Measurements from ENCODE around the gene C1QTNF8. TPM values are rescaled to one million over a fixed set of nuclear protein-coding genes. Genes with fewer than 3 reads are reported as not detected.
"Not testable (repeated sequence)": the region's sequence is repeated elsewhere in the genome, so short reads cannot be mapped to it uniquely, and the experiment has no call there.

Gene C1QTNF8
- total RNA-seq, 1 donor = not detected

GRCh38 chr16:1094601-1095449 is 1.2 kb downstream of the C1QTNF8 start:
- Histone ChIP-seq H3K9me3 (ENCODE audit: low read depth, low read length) (no peaks in the 10 kb centered on the region), H3K27me3 (ENCODE audit: insufficient read depth, low read length) (no peaks in the 10 kb centered on the region), H3K4me1 (ENCODE audit: insufficient read depth, low read length) (no peaks in the 10 kb centered on the region), H3K4me3 (ENCODE audit: low read length) (no peak overlapping the region)

GRCh38 chr16:1094124-1094479 is 1.9 kb downstream of the C1QTNF8 start:
- Histone ChIP-seq H3K4me3 (ENCODE audit: low read length) (no peak overlapping the region), H3K4me1 (ENCODE audit: insufficient read depth, low read length) (no peaks in the 10 kb centered on the region), H3K9me3 (ENCODE audit: low read depth, low read length) (no peaks in the 10 kb centered on the region), H3K27me3 (ENCODE audit: insufficient read depth, low read length) (no peaks in the 10 kb centered on the region)

GRCh38 chr16:1093284-1094123 is 2.5 kb downstream of the C1QTNF8 start:
- H3K4me1 ChIP-seq (ENCODE audit: insufficient read depth, low read length) = no peaks in the 10 kb centered on the region

GRCh38 chr16:1092685-1093283 is 3.3 kb downstream of the C1QTNF8 start:
- not testable (repeated sequence) for H3K27me3 ChIP-seq (ENCODE audit: insufficient read depth, low read length); H3K4me3 ChIP-seq (ENCODE audit: low read length); H3K9me3 ChIP-seq (ENCODE audit: low read depth, low read length); H3K4me1 ChIP-seq (ENCODE audit: insufficient read depth, low read length)

More at GRCh38 chr16:1093284-1094123, 2.5 kb downstream of the C1QTNF8 start:
- H3K27me3 ChIP-seq (ENCODE audit: insufficient read depth, low read length) = no peaks in the 10 kb centered on the region
- no peak overlapping the region for H3K4me3 ChIP-seq (ENCODE audit: low read length)
- no peaks in the 10 kb centered on the region for H3K9me3 ChIP-seq (ENCODE audit: low read depth, low read length)

- no peak overlapping the region for H3K4me3 ChIP-seq (ENCODE audit: low read length)
- no peaks in the 10 kb centered on the region for H3K27me3 ChIP-seq (ENCODE audit: insufficient read depth, low read length)
- H3K9me3 ChIP-seq (ENCODE audit: low read depth, low read length) = no peaks in the 10 kb centered on the region
- no peaks in the 10 kb centered on the region for H3K4me1 ChIP-seq (ENCODE audit: insufficient read depth, low read length)
These were observed 4.0 kb downstream of the C1QTNF8 start for GRCh38 chr16:1091992-1092552.

- H3K4me3 ChIP-seq (ENCODE audit: low read length) = no peak overlapping the region
- H3K27me3 ChIP-seq (ENCODE audit: insufficient read depth, low read length) = no peaks in the 10 kb centered on the region
- no peaks in the 10 kb centered on the region for H3K9me3 ChIP-seq (ENCODE audit: low read depth, low read length)
- H3K4me1 ChIP-seq (ENCODE audit: insufficient read depth, low read length) = no peaks in the 10 kb centered on the region
These were observed 5.1 kb downstream of the C1QTNF8 start for GRCh38 chr16:1090620-1091587.

- Histone ChIP-seq H3K27me3 (ENCODE audit: insufficient read depth, low read length) (no peaks in the 10 kb centered on the region), H3K4me1 (ENCODE audit: insufficient read depth, low read length) (no peaks in the 10 kb centered on the region), H3K9me3 (ENCODE audit: low read depth, low read length) (no peaks in the 10 kb centered on the region), H3K4me3 (ENCODE audit: low read length) (no peak overlapping the region)
These were observed 6.0 kb downstream of the C1QTNF8 start for GRCh38 chr16:1089822-1090619.

GRCh38 chr16:1089439-1089821 is 6.6 kb downstream of the C1QTNF8 start:
- no peak overlapping the region for H3K4me3 ChIP-seq (ENCODE audit: low read length)
- H3K27me3 ChIP-seq (ENCODE audit: insufficient read depth, low read length) = no peaks in the 10 kb centered on the region
- no peaks in the 10 kb centered on the region for H3K4me1 ChIP-seq (ENCODE audit: insufficient read depth, low read length)
- no peaks in the 10 kb centered on the region for H3K9me3 ChIP-seq (ENCODE audit: low read depth, low read length)

GRCh38 chr16:1088295-1089170 is 7.5 kb downstream of the C1QTNF8 start:
- H3K4me3 ChIP-seq (ENCODE audit: low read length) = no peak overlapping the region
- no peaks in the 10 kb centered on the region for H3K27me3 ChIP-seq (ENCODE audit: insufficient read depth, low read length)
- H3K4me1 ChIP-seq (ENCODE audit: insufficient read depth, low read length) = no peaks in the 10 kb centered on the region
- no peaks in the 10 kb centered on the region for H3K9me3 ChIP-seq (ENCODE audit: low read depth, low read length)

GRCh38 chr16:1086443-1086842 is 9.6 kb downstream of the C1QTNF8 start:
- H3K27me3 ChIP-seq (ENCODE audit: insufficient read depth, low read length); H3K4me3 ChIP-seq (ENCODE audit: low read length); H3K9me3 ChIP-seq (ENCODE audit: low read depth, low read length); H3K4me1 ChIP-seq (ENCODE audit: insufficient read depth, low read length): not testable (repeated sequence)

GRCh38 chr16:1084971-1085370 is 11.1 kb downstream of the C1QTNF8 start:
- Histone ChIP-seq H3K4me1 (ENCODE audit: insufficient read depth, low read length) (no peaks in the 10 kb centered on the region), H3K27me3 (ENCODE audit: insufficient read depth, low read length) (no peaks in the 10 kb centered on the region), H3K9me3 (ENCODE audit: low read depth, low read length) (no peaks in the 10 kb centered on the region), H3K4me3 (ENCODE audit: low read length) (no peak overlapping the region)

GRCh38 chr16:1082952-1083675 is 12.9 kb downstream of the C1QTNF8 start:
- Histone ChIP-seq H3K9me3 (ENCODE audit: low read depth, low read length) (no peaks in the 10 kb centered on the region), H3K27me3 (ENCODE audit: insufficient read depth, low read length) (no peaks in the 10 kb centered on the region), H3K4me1 (ENCODE audit: insufficient read depth, low read length) (no peaks in the 10 kb centered on the region)

More at GRCh38 chr16:1082952-1083675, 12.9 kb downstream of the C1QTNF8 start:
- no peak overlapping the region for H3K4me3 ChIP-seq (ENCODE audit: low read length)

All from mononuclear cell (primary cell).